GM12878 (cell line): Measurements from ENCODE around the gene DUOX1. TPM values are rescaled to one million over a fixed set of nuclear protein-coding genes. Genes with fewer than 3 reads are reported as not detected.

Source experiments
- ATAC-seq: fragments of 200-7000 bp; cut with Tn5 transposase; 3 replicates; pipeline ENCODE4 v1.9.1; 2020; ENCODE audit warnings: mild to moderate bottlenecking, moderate library complexity
- BruUV-seq: library from RNA; stranded (reverse); fragments of 400-500 nt; replicated peaks from 2 replicates; lab custom pipeline; 2021; lab: Mats Ljungman, UMichigan
- CTCF ChIA-PET: fragments of 300-600 bp; sonication (Branson Sonifier 250); formaldehyde crosslinking; extraction: SDS; loops from one replicate; lab custom pipeline; 2021; ENCODE audit warnings: inconsistent platforms; lab: Yijun Ruan, JAX
- POLR2A ChIA-PET: fragments of 350-600 bp; formaldehyde crosslinking; extraction: SDS; loops from one replicate; lab custom pipeline; 2021; ENCODE audit warnings: inconsistent platforms; lab: Charles Lee
- RAD21 ChIA-PET: fragments of 300-600 bp; sonication (Branson Sonifier 250); formaldehyde crosslinking; loops from one replicate; lab custom pipeline; 2023; ENCODE audit warnings: antibody characterized with exemption; ENCODE audit not compliant: unreplicated experiment; lab: Charles Lee
- SMC1A ChIA-PET: fragments of 300-600 bp; sonication (Branson Sonifier 250); formaldehyde crosslinking; loops from one replicate; lab custom pipeline; 2023; ENCODE audit not compliant: unreplicated experiment, uncharacterized antibody; lab: Charles Lee
- DNase-seq: peaks from one replicate; pipeline ENCODE4 v3.0.0-alpha.2; 2011; ENCODE audit warnings: low read depth, low spot score
- FAIRE-seq: peaks from 3 replicates; lab custom pipeline; 2011; peaks lifted over from hg19 to GRCh38; lab: Jason Lieb, UNC
- H2AFZ ChIP-seq: 2 replicates; pipeline ENCODE4 v1.6.0; 2011; ENCODE audit warnings: low read depth, low read length, control low read depth; ENCODE audit not compliant: control insufficient read depth
- H3K27ac ChIP-seq: 2 replicates; pipeline ENCODE4 v1.5.1; 2011; ENCODE audit warnings: control low read depth; ENCODE audit not compliant: control insufficient read depth, insufficient read depth
- H3K27me3 ChIP-seq, 2 experiments: replicated peaks in 1 of 2; 2 replicates each; pipeline versions ENCODE4 v1.6.0 to v1.6.1; 2011; ENCODE audit warnings: low read length in 1 of 2; ENCODE audit not compliant: control insufficient read depth in 2 of 2, insufficient read depth in 2 of 2
- H3K36me3 ChIP-seq, 2 experiments: 2 replicates each; pipeline ENCODE4 v1.5.1; 2011; ENCODE audit warnings: low read length in 1 of 2; ENCODE audit not compliant: control insufficient read depth in 2 of 2, insufficient read depth in 2 of 2
- H3K4me1 ChIP-seq: 2 replicates; pipeline ENCODE4 v1.6.1; 2011; ENCODE audit warnings: mild to moderate bottlenecking, low read length, moderate library complexity, mixed read lengths; ENCODE audit not compliant: control insufficient read depth, insufficient read depth
- H3K4me2 ChIP-seq: 2 replicates; pipeline ENCODE4 v1.6.0; 2011; ENCODE audit warnings: control low read depth; ENCODE audit not compliant: control insufficient read depth, insufficient read depth
- H3K4me3 ChIP-seq: fragments of 200-600 bp; sonication (generic); 2 replicates; pipeline ENCODE4 v1.5.1; 2016
- H3K79me2 ChIP-seq: 2 replicates; pipeline ENCODE4 v1.6.0; 2011; ENCODE audit warnings: low read length; ENCODE audit not compliant: control insufficient read depth, insufficient read depth
- H3K9ac ChIP-seq: 2 replicates; pipeline ENCODE4 v1.8.0; 2011; ENCODE audit warnings: low read length, control low read depth, mixed read lengths; ENCODE audit not compliant: control insufficient read depth, insufficient read depth
- H3K9me3 ChIP-seq: replicated peaks from 3 replicates; pipeline ENCODE4 v1.5.1; 2011; ENCODE audit warnings: mild to moderate bottlenecking, low read length; ENCODE audit not compliant: control insufficient read depth, insufficient read depth
- H4K20me1 ChIP-seq: 2 replicates; pipeline ENCODE4 v1.6.0; 2011; ENCODE audit not compliant: control insufficient read depth, insufficient read depth
- ATF7 ChIP-seq: fragments of 450-650 bp; IDR thresholded peaks from 2 replicates; pipeline ENCODE4 v1.6.1; 2016; ENCODE audit warnings: low read depth, mild to moderate bottlenecking
- BHLHE40 ChIP-seq, 2 experiments: fragments of 450-650 bp in 1 of 2; IDR thresholded peaks; 2 replicates each; pipeline ENCODE4 v1.6.1; 2011 to 2017; ENCODE audit warnings: low read depth in 2 of 2, borderline replicate concordance in 1 of 2, improper control_type of control experiment in 1 of 2, low read length in 1 of 2, mild to moderate bottlenecking in 1 of 2
- BRCA1 ChIP-seq: IDR thresholded peaks from 2 replicates; pipeline ENCODE4 v1.6.1; 2011; ENCODE audit warnings: low read depth, low read length, improper control_type of control experiment
- KDM1A ChIP-seq: fragments of 200-600 bp; sonication (generic); IDR thresholded peaks from 2 replicates; pipeline ENCODE4 v1.6.1; 2016; ENCODE audit warnings: borderline replicate concordance
- MEF2B ChIP-seq: fragments of 450-650 bp; IDR thresholded peaks from 2 replicates; pipeline ENCODE4 v1.6.1; 2018; ENCODE audit warnings: mild to moderate bottlenecking, moderate library complexity; ENCODE audit not compliant: partially characterized antibody, poor library complexity, severe bottlenecking
- NFYA ChIP-seq: IDR thresholded peaks from 2 replicates; pipeline ENCODE4 v1.6.1; 2011; ENCODE audit warnings: low read depth, mild to moderate bottlenecking, low read length, improper control_type of control experiment, borderline replicate concordance
- NR2C2 ChIP-seq: IDR thresholded peaks from 2 replicates; pipeline ENCODE4 v1.6.1; 2011; ENCODE audit warnings: borderline replicate concordance, low read depth; ENCODE audit not compliant: control insufficient read depth, insufficient read length
- POLR2AphosphoS2 ChIP-seq: IDR thresholded peaks from 2 replicates; pipeline ENCODE4 v1.6.1; 2011; ENCODE audit warnings: low read depth, mild to moderate bottlenecking, low read length, improper control_type of control experiment, moderate library complexity
- SMARCA5 ChIP-seq: fragments of 450-650 bp; IDR thresholded peaks from 2 replicates; pipeline ENCODE4 v1.6.1; 2017; ENCODE audit warnings: mild to moderate bottlenecking
- SMC3 ChIP-seq: IDR thresholded peaks from 2 replicates; pipeline ENCODE4 v1.6.1; 2011; ENCODE audit warnings: low read length, improper control_type of control experiment, borderline replicate concordance
- SRF ChIP-seq, 2 experiments: IDR thresholded peaks; 2 replicates each; pipeline ENCODE4 v1.6.1; 2011; ENCODE audit warnings: low read depth in 2 of 2, low read length in 2 of 2, mild to moderate bottlenecking in 1 of 2, moderate library complexity in 1 of 2
- ZNF217 ChIP-seq: fragments of 450-650 bp; IDR thresholded peaks from 2 replicates; pipeline ENCODE4 v1.6.1; 2017; ENCODE audit warnings: antibody characterized with exemption, mild to moderate bottlenecking
- WGBS: methylation state at CpG from one replicate; pipeline ENCODE4 v1.1.6; 2016; ENCODE audit warnings: low lambda C conversion rate; ENCODE audit not compliant: insufficient replicate concordance, insufficient coverage; ENCODE audit errors: missing lambda C conversion rate; 5-methylcytosine and 5-hydroxymethylcytosine counted together
- in situ Hi-C: fragments of 300-500 bp; cut with MboI; formaldehyde crosslinking; loops from 9 replicates; pipeline ENCODE4 v1.14.3; 2018; ENCODE audit warnings: mixed read lengths
- intact Hi-C: fragments of 100-400 bp; cut with micrococcal nuclease; formaldehyde crosslinking; loops from one replicate; pipeline ENCODE4 v1.14.2; 2022; ENCODE audit not compliant: unreplicated experiment
- polyA plus RNA-seq, 11 experiments: library from polyadenylated mRNA; depleted of rRNA in 4 of 11; unstranded in 6 of 11; stranded (reverse) in 5 of 11; fragments of >200 nt; fragmentation: Nextera tagmentation in 4 of 11; fragmentation: Illumina TruSeq in 1 of 11; extraction: Ambion mirVana in 4 of 11; extraction: Trizol in 1 of 11; gene quantifications; 1 replicate in 1 of 11; 2 replicates in 10 of 11; pipeline versions ENCODE4 v1.2.1 to v1.2.3, GENCODE V29; 2011 to 2016; ENCODE audit warnings: inconsistent platforms in 2 of 11, missing spikeins in 2 of 11, low read depth in 1 of 11
- total RNA-seq, 4 experiments: library from RNA; depleted of rRNA in 3 of 4; stranded (reverse); fragments of >200 nt in 3 of 4; fragmentation: Illumina TruSeq in 1 of 4; extraction: Trizol in 1 of 4; gene quantifications; 2 replicates each; pipeline versions ENCODE4 v1.2.1 to v1.2.3, GENCODE V29; 2013 to 2021
- TF ChIP-seq, protein P1 (sequence below): IDR thresholded peaks from 2 replicates; pipeline ENCODE4 v1.6.1; 2012; ENCODE audit warnings: low read depth, low read length, improper control_type of control experiment
- TF ChIP-seq, protein P2 (sequence below): fragments of 450-650 bp; IDR thresholded peaks from 2 replicates; pipeline ENCODE4 v1.6.1; 2017; ENCODE audit warnings: antibody characterized with exemption, mild to moderate bottlenecking, moderate library complexity
- TF ChIP-seq, protein P3 (sequence below): IDR thresholded peaks from 2 replicates; pipeline ENCODE4 v1.6.1; 2011; ENCODE audit warnings: low read depth, mild to moderate bottlenecking, low read length, moderate library complexity, borderline replicate concordance; ENCODE audit errors: extremely low read depth

DUOX1 gene
- total and polyA plus RNA-seq, 10 of the 15 experiments (the other 5 are each of a cell fraction or from before 2014, with no cell fraction given) = 0.02 to 2.1 (median 0.26) TPM; not detected in 3

DNA sequence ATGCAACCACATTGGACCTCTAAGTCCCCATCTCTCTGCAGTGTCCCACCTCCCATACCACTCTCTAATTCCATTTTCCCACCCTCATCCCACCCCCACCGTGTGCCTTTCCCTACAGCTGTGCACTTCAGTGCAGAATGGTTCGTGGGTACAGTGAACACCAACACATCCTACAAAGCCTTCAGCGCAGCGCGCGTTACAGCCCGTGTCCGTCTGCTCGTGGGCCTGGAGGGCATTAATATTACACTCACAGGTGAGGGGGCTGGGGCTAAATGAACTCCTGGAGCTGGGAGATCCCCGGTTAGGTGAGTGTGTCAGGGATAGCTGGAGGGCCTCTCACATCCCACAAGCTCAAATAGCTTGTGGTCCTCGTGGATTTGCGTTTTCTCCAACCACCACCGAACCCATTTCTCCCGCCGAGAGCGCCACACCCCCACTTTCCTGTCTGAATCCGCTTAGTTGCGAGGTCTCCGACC lies 13.8 kb upstream of the DUOX1 start (continued):
- TF ChIP-seq, protein P1, sequence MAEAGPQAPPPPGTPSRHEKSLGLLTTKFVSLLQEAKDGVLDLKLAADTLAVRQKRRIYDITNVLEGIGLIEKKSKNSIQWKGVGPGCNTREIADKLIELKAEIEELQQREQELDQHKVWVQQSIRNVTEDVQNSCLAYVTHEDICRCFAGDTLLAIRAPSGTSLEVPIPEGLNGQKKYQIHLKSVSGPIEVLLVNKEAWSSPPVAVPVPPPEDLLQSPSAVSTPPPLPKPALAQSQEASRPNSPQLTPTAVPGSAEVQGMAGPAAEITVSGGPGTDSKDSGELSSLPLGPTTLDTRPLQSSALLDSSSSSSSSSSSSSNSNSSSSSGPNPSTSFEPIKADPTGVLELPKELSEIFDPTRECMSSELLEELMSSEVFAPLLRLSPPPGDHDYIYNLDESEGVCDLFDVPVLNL = no peak
- TF ChIP-seq SMC3 (no peak), MEF2B (no peak), ATF7 (no peak), BHLHE40 (IDR thresholded peaks at IDR 0.05; ENCODE audit: borderline replicate concordance in 1 of 2, low read depth in 2 of 2, low read length in 1 of 2) (no peak), SMARCA5 (no peak), KDM1A (no peak)

DNA sequence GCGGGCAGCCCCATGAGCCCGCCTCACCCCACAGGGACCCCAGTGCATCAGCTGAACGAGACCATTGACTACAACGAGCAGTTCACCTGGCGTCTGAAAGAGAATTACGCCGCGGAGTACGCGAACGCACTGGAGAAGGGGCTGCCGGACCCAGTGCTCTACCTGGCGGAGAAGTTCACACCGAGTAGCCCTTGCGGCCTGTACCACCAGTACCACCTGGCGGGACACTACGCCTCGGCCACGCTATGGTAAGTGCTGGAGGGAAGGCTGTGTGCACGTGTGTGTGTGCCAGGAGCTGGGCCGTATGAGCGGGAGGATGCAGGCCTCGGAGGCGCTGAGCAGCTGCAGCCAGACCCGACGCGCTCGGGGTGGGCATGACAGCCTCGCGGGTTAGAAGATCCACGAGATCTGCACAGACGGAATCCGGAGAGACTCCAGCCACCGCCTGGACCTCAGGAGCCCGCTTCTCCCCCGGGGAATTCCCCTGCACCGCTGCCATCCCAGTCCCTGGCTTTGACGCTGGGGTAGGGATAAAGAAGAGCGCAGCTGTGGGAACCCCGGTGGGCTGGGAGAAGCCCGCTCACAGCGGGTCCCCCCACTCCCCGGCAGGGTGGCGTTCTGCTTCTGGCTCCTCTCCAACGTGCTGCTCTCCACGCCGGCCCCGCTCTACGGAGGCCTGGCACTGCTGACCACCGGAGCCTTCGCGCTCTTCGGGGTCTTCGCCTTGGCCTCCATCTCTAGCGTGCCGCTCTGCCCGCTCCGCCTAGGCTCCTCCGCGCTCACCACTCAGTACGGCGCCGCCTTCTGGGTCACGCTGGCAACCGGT lies 13.1 kb upstream of the DUOX1 start:
- H4K20me1 ChIP-seq = no peaks in the 10 kb centered on the region
- 28% methylated on average over 60 of the region's 65 CpGs for WGBS
- no peak for ATAC-seq
- SMC1A ChIA-PET = no interaction called here
- no peak for TF ChIP-seq ZNF217
- TF ChIP-seq, protein P2, sequence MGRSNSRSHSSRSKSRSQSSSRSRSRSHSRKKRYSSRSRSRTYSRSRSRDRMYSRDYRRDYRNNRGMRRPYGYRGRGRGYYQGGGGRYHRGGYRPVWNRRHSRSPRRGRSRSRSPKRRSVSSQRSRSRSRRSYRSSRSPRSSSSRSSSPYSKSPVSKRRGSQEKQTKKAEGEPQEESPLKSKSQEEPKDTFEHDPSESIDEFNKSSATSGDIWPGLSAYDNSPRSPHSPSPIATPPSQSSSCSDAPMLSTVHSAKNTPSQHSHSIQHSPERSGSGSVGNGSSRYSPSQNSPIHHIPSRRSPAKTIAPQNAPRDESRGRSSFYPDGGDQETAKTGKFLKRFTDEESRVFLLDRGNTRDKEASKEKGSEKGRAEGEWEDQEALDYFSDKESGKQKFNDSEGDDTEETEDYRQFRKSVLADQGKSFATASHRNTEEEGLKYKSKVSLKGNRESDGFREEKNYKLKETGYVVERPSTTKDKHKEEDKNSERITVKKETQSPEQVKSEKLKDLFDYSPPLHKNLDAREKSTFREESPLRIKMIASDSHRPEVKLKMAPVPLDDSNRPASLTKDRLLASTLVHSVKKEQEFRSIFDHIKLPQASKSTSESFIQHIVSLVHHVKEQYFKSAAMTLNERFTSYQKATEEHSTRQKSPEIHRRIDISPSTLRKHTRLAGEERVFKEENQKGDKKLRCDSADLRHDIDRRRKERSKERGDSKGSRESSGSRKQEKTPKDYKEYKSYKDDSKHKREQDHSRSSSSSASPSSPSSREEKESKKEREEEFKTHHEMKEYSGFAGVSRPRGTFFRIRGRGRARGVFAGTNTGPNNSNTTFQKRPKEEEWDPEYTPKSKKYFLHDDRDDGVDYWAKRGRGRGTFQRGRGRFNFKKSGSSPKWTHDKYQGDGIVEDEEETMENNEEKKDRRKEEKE = no peak
- TF ChIP-seq, protein P3, sequence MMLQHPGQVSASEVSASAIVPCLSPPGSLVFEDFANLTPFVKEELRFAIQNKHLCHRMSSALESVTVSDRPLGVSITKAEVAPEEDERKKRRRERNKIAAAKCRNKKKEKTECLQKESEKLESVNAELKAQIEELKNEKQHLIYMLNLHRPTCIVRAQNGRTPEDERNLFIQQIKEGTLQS = no peak
- TF ChIP-seq POLR2AphosphoS2 = no peak
- TF ChIP-seq KDM1A = no peak
- TF ChIP-seq NR2C2 = no peak
- no peak for TF ChIP-seq NFYA
- TF ChIP-seq BRCA1 = no peak
- TF ChIP-seq SRF (IDR thresholded peaks at IDR 0.05; ENCODE audit: low read depth in 2 of 2, low read length in 2 of 2) = no peak
- RAD21 ChIA-PET = no interaction called here
- H3K9ac ChIP-seq = no peak overlapping the region
- H3K79me2 ChIP-seq = no peaks in the 10 kb centered on the region
- intact Hi-C loops (no loop called here), in situ Hi-C loops (loop anchor here (10.0 kb wide), 1 partner anchor 58 kb away; no protein-coding TSS in a partner anchor)
- no peak for DNase-seq
- BruUV-seq = no TSS peak
- peaks cover 24 to 39% of the 10 kb centered on the region in 2 experiments for H3K27me3 ChIP-seq
- H3K36me3 ChIP-seq = no peaks in the 10 kb centered on the region
- no peak overlapping the region for H2AFZ ChIP-seq
- no peak overlapping the region for H3K27ac ChIP-seq
- H3K9me3 ChIP-seq = no peaks in the 10 kb centered on the region
- H3K4me1 ChIP-seq = no peaks in the 10 kb centered on the region; the same call in 1 of the 2 replicates
- H3K4me2 ChIP-seq = no peak overlapping the region
- FAIRE-seq = no peak
- no peak overlapping the region for H3K4me3 ChIP-seq
- CTCF ChIA-PET = interaction anchor here (1.1 kb wide), 1 partner anchor 47 kb away, joined by 3 read pairs; no protein-coding TSS in a partner anchor
- POLR2A ChIA-PET = no interaction called here
